B cell (primary cell): Measurements from ENCODE around the gene SMIM5. TPM values are rescaled to one million over a fixed set of nuclear protein-coding genes. Genes with fewer than 3 reads are reported as not detected.
A peak's percentile ranks its signal among the peaks of the same experiment; 100 is the strongest.

Experiments used
- ATAC-seq: fragments of 200-7000 bp; cut with Tn5 transposase; one replicate; pipeline ENCODE4 v1.10.0; 2021; ENCODE audit warnings: low read depth, mild to moderate bottlenecking, moderate number of reproducible peaks, moderate library complexity
- CTCF ChIA-PET: fragments of 350-600 bp; sonication (Branson Sonifier 250); formaldehyde crosslinking; loops from one replicate; lab custom pipeline; 2021; ENCODE audit warnings: antibody characterized with exemption, inconsistent platforms; lab: Charles Lee
- POLR2A ChIA-PET: fragments of 350-600 bp; sonication (Branson Sonifier 250); formaldehyde crosslinking; loops from one replicate; lab custom pipeline; 2021; ENCODE audit warnings: antibody characterized with exemption; lab: Charles Lee
- DNase-seq: peaks from one replicate; pipeline ENCODE4 v3.0.0; 2013
- H2AFZ ChIP-seq: 2 replicates; pipeline ENCODE4 v1.6.1; 2012; ENCODE audit warnings: mild to moderate bottlenecking, low read depth, low read length; ENCODE audit not compliant: insufficient read depth, poor library complexity, severe bottlenecking
- H3K27ac ChIP-seq, 2 donors: 1 replicate in 1 of 2; 2 replicates in 1 of 2; pipeline ENCODE4 v1.5.1; 2012 to 2013; ENCODE audit warnings: low read length in 2 of 2, mild to moderate bottlenecking in 2 of 2, moderate library complexity in 1 of 2
- H3K27me3 ChIP-seq, 4 experiments: fragments of 200-600 bp in 1 of 4; sonication (generic) in 1 of 4; replicated peaks in 1 of 4; 1 replicate in 2 of 4; 2 replicates in 2 of 4; pipeline versions ENCODE4 v1.6.1 to v1.7.0; 2013 to 2016; ENCODE audit warnings: low read length in 3 of 4, mild to moderate bottlenecking in 2 of 4, mixed read lengths in 1 of 4, moderate library complexity in 1 of 4; ENCODE audit not compliant: insufficient read depth in 4 of 4, control insufficient read depth in 3 of 4; ENCODE audit errors: control extremely low read depth in 1 of 4
- H3K36me3 ChIP-seq, 2 experiments: replicated peaks in 1 of 2; 1 replicate in 1 of 2; 2 replicates in 1 of 2; pipeline versions ENCODE4 v1.6.1 to v1.7.1; 2013; ENCODE audit warnings: low read length in 1 of 2; ENCODE audit not compliant: insufficient read depth in 2 of 2, control insufficient read depth in 1 of 2; ENCODE audit errors: control extremely low read depth in 1 of 2, extremely low read depth in 1 of 2
- H3K4me1 ChIP-seq, 2 donors: fragments of 200-600 bp in 1 of 2; sonication (generic) in 1 of 2; 1 replicate in 1 of 2; 2 replicates in 1 of 2; pipeline versions ENCODE4 v1.5.1 to v1.6.1; 2013 to 2017; ENCODE audit warnings: low read length in 2 of 2; ENCODE audit not compliant: control insufficient read depth in 2 of 2, insufficient read depth in 2 of 2
- H3K4me2 ChIP-seq: replicated peaks from 2 replicates; pipeline ENCODE3; 2012; ENCODE audit warnings: mild to moderate bottlenecking, low read depth, low read length; ENCODE audit not compliant: poor library complexity, severe bottlenecking
- H3K4me3 ChIP-seq, 5 experiments: fragments of 200-600 bp in 1 of 5; sonication (generic) in 1 of 5; 1 replicate in 3 of 5; 2 replicates in 2 of 5; pipeline versions ENCODE4 v1.5.1 to v1.7.0; 2011 to 2016; ENCODE audit warnings: low read length in 4 of 5, mild to moderate bottlenecking in 4 of 5, low read depth in 2 of 5, control low read depth in 1 of 5, moderate library complexity in 1 of 5; ENCODE audit not compliant: insufficient read depth in 1 of 5; ENCODE audit errors: control extremely low read depth in 1 of 5, extremely low read depth in 1 of 5
- H3K79me2 ChIP-seq: fragments of 200-600 bp; sonication (generic); one replicate; pipeline ENCODE4 v1.6.0; 2016; ENCODE audit warnings: low read length; ENCODE audit not compliant: control insufficient read depth, insufficient read depth
- H3K9ac ChIP-seq: fragments of 200-600 bp; sonication (generic); 2 replicates; pipeline ENCODE4 v1.6.1; 2017; ENCODE audit warnings: mild to moderate bottlenecking, low read length, moderate library complexity
- H3K9me3 ChIP-seq, 3 donors: one replicate each; pipeline versions ENCODE4 v1.6.1 to v1.7.1; 2013; ENCODE audit warnings: low read length in 2 of 3; ENCODE audit not compliant: control insufficient read depth in 2 of 3, insufficient read depth in 1 of 3; ENCODE audit errors: control extremely low read depth in 1 of 3
- H4K20me1 ChIP-seq: 2 replicates; pipeline ENCODE4 v1.6.0; 2012; ENCODE audit warnings: mild to moderate bottlenecking, low read length; ENCODE audit not compliant: insufficient read depth, control insufficient read depth, poor library complexity, severe bottlenecking
- H3K27ac Mint-ChIP-seq: one replicate; pipeline ENCODE4 v1.8.0; 2021; ENCODE audit warnings: mixed read lengths
- H3K27me3 Mint-ChIP-seq: one replicate; pipeline ENCODE4 v1.8.0; 2021; ENCODE audit warnings: mixed read lengths
- H3K4me1 Mint-ChIP-seq: one replicate; pipeline ENCODE4 v1.8.0; 2021; ENCODE audit warnings: mixed read lengths
- H3K4me3 Mint-ChIP-seq: one replicate; pipeline ENCODE4 v1.8.0; 2021; ENCODE audit warnings: mixed read lengths
- H3K9me3 Mint-ChIP-seq: one replicate; pipeline ENCODE4 v1.8.0; 2022; ENCODE audit warnings: mixed read lengths; ENCODE audit not compliant: insufficient read depth
- CTCF ChIP-seq: fragments of 200-600 bp; IDR thresholded peaks from one replicate; pipeline ENCODE4 v1.8.0; 2022; ENCODE audit warnings: antibody characterized with exemption, mild to moderate bottlenecking
- EZH2 ChIP-seq: IDR thresholded peaks from 2 replicates; pipeline ENCODE4 v1.6.1; 2012; ENCODE audit warnings: borderline replicate concordance, low read depth, mild to moderate bottlenecking, moderate library complexity, low read length; ENCODE audit not compliant: insufficient read depth, poor library complexity, severe bottlenecking
- WGBS: methylation state at CpG from one replicate; pipeline ENCODE4 v1.1.5; 2013; ENCODE audit warnings: missing lambda C conversion rate; ENCODE audit not compliant: insufficient coverage; 5-methylcytosine and 5-hydroxymethylcytosine counted together
- intact Hi-C: fragments of 100-400 bp; cut with micrococcal nuclease; formaldehyde crosslinking; loops from one replicate; pipeline ENCODE4 v1.10.0; 2022
- polyA minus RNA-seq: library from RNA; depleted of rRNA, polyadenylated mRNA; stranded (reverse); fragments of >200 nt; gene quantifications from 2 replicates; pipeline ENCODE4 v1.2.3, GENCODE V29; 2012
- polyA plus RNA-seq: library from polyadenylated mRNA; depleted of rRNA; stranded (reverse); fragments of >200 nt; gene quantifications from 2 replicates; pipeline ENCODE4 v1.2.3, GENCODE V29; 2012
- total RNA-seq, 2 donors: library from RNA; stranded (reverse); fragments of 120-200 nt in 1 of 2; gene quantifications; 1 replicate in 1 of 2; 2 replicates in 1 of 2; pipeline versions ENCODE4 v1.2.3 to v1.2.4, GENCODE V29; 2013 to 2022

SMIM5 gene
- total RNA-seq (0.61 and 0.62 TPM in 2 replicates), polyA plus RNA-seq (4.9 and 7.6 TPM in 2 replicates), polyA minus RNA-seq (2.7 and 4.4 TPM in 2 replicates)
- 2.0 TPM for total RNA-seq (2013)

GRCh38 chr17:75632863-75633485, at the start of gene SMIM5:
Gene SMIM5, plus strand, starts transcription at chr17:75633434. Its CDS starts 6,768 bp downstream, at chr17:75640202.
- ChIA-PET CTCF (interaction anchor here (0.6 to 19.7 kb wide), 47 partner anchors 9 to 675 kb away, joined by 3 to 389 read pairs (median 5); partner anchors contain the start of genes GALK1, RECQL5, SAP30BP and TMEM94), POLR2A (interaction anchor here (1.0 to 1.2 kb wide), 3 partner anchors 34 to 121 kb away, joined by 3 to 5 read pairs (median 3); partner anchors contain the start of genes RECQL5 and SAP30BP)
- no peaks in the 10 kb centered on the region for H3K9me3 ChIP-seq
- no peak within 1 kb of the TSS for H3K4me3 Mint-ChIP-seq
- TF ChIP-seq CTCF (peak; percentile 95), EZH2 (no peak)
- H3K27me3 Mint-ChIP-seq, result no peaks in the 10 kb centered on the region
- H2AFZ ChIP-seq, result peak within 1 kb of the TSS; percentile 36
- H3K27ac Mint-ChIP-seq, result no peak within 1 kb of the TSS
- H3K27me3 ChIP-seq, result no peaks in the 10 kb centered on the region
- peaks cover 9% of the 10 kb centered on the region for H4K20me1 ChIP-seq
- H3K4me1 ChIP-seq, result peaks cover 9 to 18% of the 10 kb centered on the region in 2 donors
- DNase-seq (peak; percentile 86), ATAC-seq (peak; percentile 85)
- H3K4me1 Mint-ChIP-seq, result peaks cover 13% of the 10 kb centered on the region
- H3K4me3 ChIP-seq, result no peak within 1 kb of the TSS
- no peak within 1 kb of the TSS for H3K9ac ChIP-seq
- H3K36me3 ChIP-seq, result peaks cover 0 to 6% of the 10 kb centered on the region in 2 experiments
- WGBS, result 28% methylated on average over 19 of the region's 19 CpGs
- H3K4me2 ChIP-seq, result peak within 1 kb of the TSS; percentile 68
- no peaks in the 10 kb centered on the region for H3K79me2 ChIP-seq
- no peaks in the 10 kb centered on the region for H3K9me3 Mint-ChIP-seq
- no peak within 1 kb of the TSS for H3K27ac ChIP-seq
- intact Hi-C loops, result loop anchor here (1.0 to 2.0 kb wide), 4 partner anchors 20 to 207 kb away; no protein-coding TSS in a partner anchor

- Histone ChIP-seq H3K4me1 (peaks cover 4 to 21% of the 10 kb centered on the region in 2 donors), H3K9ac (no peak overlapping the region), H3K36me3 (no peaks in the 10 kb centered on the region), H3K27ac (no peak overlapping the region), H3K79me2 (no peaks in the 10 kb centered on the region), H3K4me2 (no peak overlapping the region), H4K20me1 (peaks cover 3% of the 10 kb centered on the region), H3K9me3 (peaks cover 0 to 7% (median 0%) of the 10 kb centered on the region in 3 donors), H3K4me3 (no peak overlapping the region), H3K27me3 (peaks cover 0 to 5% (median 2%) of the 10 kb centered on the region in 4 experiments), H2AFZ (no peak overlapping the region)
- Mint-ChIP-seq H3K9me3 (no peaks in the 10 kb centered on the region), H3K4me3 (no peak overlapping the region), H3K27ac (no peak overlapping the region), H3K4me1 (peaks cover 10% of the 10 kb centered on the region), H3K27me3 (no peaks in the 10 kb centered on the region)
- DNase-seq (no peak), ATAC-seq (no peak)
- ChIA-PET CTCF (interaction anchor here (0.6 kb wide), 1 partner anchor 242 kb away, joined by 3 read pairs; no protein-coding TSS in a partner anchor), POLR2A (no interaction called here)
- intact Hi-C loops, result no loop called here
- 90% methylated on average over 7 of the region's 7 CpGs for WGBS
- TF ChIP-seq CTCF (no peak), EZH2 (no peak)
Measured at GRCh38 chr17:75584849-75585175, 48.4 kb upstream of the SMIM5 start.
